GM12878 (cell line): ENCODE measurements around the gene FALEC. TPM values are rescaled to one million over a fixed set of nuclear protein-coding genes. Genes with fewer than 3 reads are reported as not detected.

ENCODE experiments used
- EED ChIP-seq: sonication (generic); IDR thresholded peaks from 2 replicates; pipeline ENCODE4 v1.6.1; 2016; ENCODE audit warnings: antibody characterized with exemption, low read depth
- GABPA ChIP-seq: IDR thresholded peaks from 2 replicates; pipeline ENCODE4 v1.6.1; 2014; ENCODE audit warnings: antibody characterized with exemption, low read depth, mild to moderate bottlenecking, inconsistent platforms
- MAX ChIP-seq: IDR thresholded peaks from 2 replicates; pipeline ENCODE4 v1.6.1; 2012; ENCODE audit warnings: low read depth, low read length, improper control_type of control experiment
- NR2C2 ChIP-seq: IDR thresholded peaks from 2 replicates; pipeline ENCODE4 v1.6.1; 2011; ENCODE audit warnings: borderline replicate concordance, low read depth; ENCODE audit not compliant: control insufficient read depth, insufficient read length
- PML ChIP-seq: IDR thresholded peaks from 2 replicates; pipeline ENCODE4 v1.6.1; 2012; ENCODE audit warnings: low read length, inconsistent platforms
- PRDM15 ChIP-seq: fragments of 450-650 bp; formaldehyde crosslinking; IDR thresholded peaks from 2 replicates; pipeline ENCODE4 v1.4.0; 2020; ENCODE audit warnings: mild to moderate bottlenecking, moderate library complexity
- SRF ChIP-seq, 2 experiments: IDR thresholded peaks; 2 replicates each; pipeline ENCODE4 v1.6.1; 2011; ENCODE audit warnings: low read depth in 2 of 2, low read length in 2 of 2, mild to moderate bottlenecking in 1 of 2, moderate library complexity in 1 of 2
- YY1 ChIP-seq: IDR thresholded peaks from 2 replicates; pipeline ENCODE4 v1.6.1; 2011; ENCODE audit warnings: low read depth, mild to moderate bottlenecking, low read length
- polyA plus RNA-seq, 11 experiments: library from polyadenylated mRNA; depleted of rRNA in 4 of 11; unstranded in 6 of 11; stranded (reverse) in 5 of 11; fragments of >200 nt; fragmentation: Nextera tagmentation in 4 of 11; fragmentation: Illumina TruSeq in 1 of 11; extraction: Ambion mirVana in 4 of 11; extraction: Trizol in 1 of 11; gene quantifications; 1 replicate in 1 of 11; 2 replicates in 10 of 11; pipeline versions ENCODE4 v1.2.1 to v1.2.3, GENCODE V29; 2011 to 2016; ENCODE audit warnings: inconsistent platforms in 2 of 11, missing spikeins in 2 of 11, low read depth in 1 of 11
- total RNA-seq, 4 experiments: library from RNA; depleted of rRNA in 3 of 4; stranded (reverse); fragments of >200 nt in 3 of 4; fragmentation: Illumina TruSeq in 1 of 4; extraction: Trizol in 1 of 4; gene quantifications; 2 replicates each; pipeline versions ENCODE4 v1.2.1 to v1.2.3, GENCODE V29; 2013 to 2021

Gene FALEC
- total and polyA plus RNA-seq, 10 of the 15 experiments (the other 5 are each of a cell fraction or from before 2014, with no cell fraction given): 0.21 to 0.71 (median 0.32) TPM; not detected in 3

- no peak for TF ChIP-seq PRDM15
- peak; percentile 54; the same call in 1 of the 2 replicates for TF ChIP-seq MAX
- TF ChIP-seq YY1: peak; percentile 93
- peak; percentile 76 for TF ChIP-seq PML
- peak; percentile 64 for TF ChIP-seq EED
- peak in 1 of 2 experiments; percentile 89; a peak in 2 of 4 replicates for TF ChIP-seq SRF (IDR thresholded peaks at IDR 0.05; ENCODE audit: low read depth in 2 of 2, low read length in 2 of 2)
- peak; percentile 98 for TF ChIP-seq GABPA
- no peak for TF ChIP-seq NR2C2
These were observed 28.4 kb upstream of the FALEC start, which contains the start of gene TARS2 (continued) for GRCh38 chr1:150486966-150487762.
